Superior temporal gyrus (tissue), 1 donor: ENCODE measurements around the gene GNB1.
A peak's percentile ranks its signal among the peaks of the same experiment; 100 is the strongest.
"Not testable (repeated sequence)": the region's sequence is repeated elsewhere in the genome, so short reads cannot be mapped to it uniquely, and the experiment has no call there.

Experiments used
- DNase-seq: peaks from one replicate; pipeline ENCODE4 v3.0.0-alpha.2; 2016; ENCODE audit errors: extremely low spot score

Gene GNB1

DNA sequence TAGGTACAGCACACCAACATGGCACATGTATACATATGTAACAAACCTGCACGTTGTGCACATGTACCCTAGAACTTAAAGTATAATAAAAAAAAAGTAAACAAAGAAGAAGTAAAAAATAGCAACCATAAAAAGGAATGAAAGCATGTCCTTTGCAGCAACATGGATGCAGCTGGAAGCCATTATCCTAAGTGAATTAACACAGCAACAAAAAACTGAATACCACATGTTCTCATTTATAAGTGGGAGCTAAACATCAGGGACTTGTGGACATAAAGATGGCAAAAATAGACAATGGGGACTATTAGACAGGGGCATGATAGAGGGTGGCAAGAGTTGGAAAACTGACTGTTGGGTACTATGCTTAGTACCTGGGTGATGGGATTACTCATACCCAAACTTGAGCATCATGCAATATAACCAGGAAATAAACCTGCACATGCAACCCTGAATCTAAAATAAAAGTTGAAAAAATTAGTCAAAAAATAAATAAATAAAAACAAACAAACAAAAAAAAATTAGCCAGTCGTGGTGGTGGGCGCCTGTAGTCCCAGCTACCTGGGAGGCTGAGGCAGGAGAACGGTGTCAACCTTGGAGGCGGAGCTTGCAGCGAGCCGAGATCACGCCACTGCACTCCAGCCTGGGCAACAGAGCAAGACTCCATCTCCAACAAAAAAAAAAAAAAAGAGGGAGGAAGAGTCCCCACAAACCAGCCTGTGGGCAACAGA, 30.8 kb downstream of the GNB1 start:
- DNase-seq: not testable (repeated sequence)

GRCh38 chr1:1858382-1859086, 32.4 kb downstream of the GNB1 start:
- peak; percentile 74 for DNase-seq

GRCh38 chr1:1857096-1857703, 33.7 kb downstream of the GNB1 start:
- DNase-seq: no peak

GRCh38 chr1:1856161-1856560, 34.7 kb downstream of the GNB1 start:
- not testable (repeated sequence) for DNase-seq

- DNase-seq: no peak
Measured at GRCh38 chr1:1853593-1854257, 37.2 kb downstream of the GNB1 start.

DNA sequence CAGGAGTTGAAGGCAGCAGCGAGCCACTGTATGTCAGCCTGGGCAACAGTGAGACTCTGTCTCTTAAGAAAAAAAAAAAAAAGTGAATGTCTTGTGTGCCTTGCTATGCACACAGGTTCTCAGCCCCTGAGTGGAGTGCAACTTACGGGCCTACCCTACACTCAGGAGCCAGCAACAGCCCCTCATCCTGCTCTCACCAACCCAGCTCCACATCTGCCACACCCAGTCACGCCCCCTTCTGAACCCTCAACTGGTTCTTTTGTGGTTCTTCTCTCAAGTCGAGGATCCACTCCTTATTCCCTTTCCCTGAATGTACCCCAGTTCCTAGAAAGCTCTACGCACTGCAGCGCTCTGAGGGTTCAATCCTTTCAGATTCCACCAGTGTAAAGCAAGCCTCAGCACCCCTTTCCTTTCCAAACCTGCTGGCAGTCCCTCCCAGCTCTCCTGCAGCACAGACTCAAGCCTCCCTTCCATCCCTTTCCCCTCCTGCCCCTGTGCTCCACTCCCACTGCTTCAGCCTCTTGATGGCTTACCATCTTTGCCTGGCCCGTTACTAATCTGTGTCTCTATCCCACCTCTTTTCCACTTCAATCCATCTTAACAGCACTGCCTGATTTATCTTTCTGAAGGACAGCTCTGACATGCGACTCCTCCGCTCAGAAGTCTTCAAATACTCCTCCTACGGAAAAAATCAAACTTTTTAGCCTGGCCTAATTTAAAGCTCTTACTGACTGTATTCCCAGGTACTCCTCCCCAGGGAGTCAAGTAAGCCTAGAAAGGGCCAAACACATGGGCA, 38.1 kb downstream of the GNB1 start:
- no peak for DNase-seq

DNA sequence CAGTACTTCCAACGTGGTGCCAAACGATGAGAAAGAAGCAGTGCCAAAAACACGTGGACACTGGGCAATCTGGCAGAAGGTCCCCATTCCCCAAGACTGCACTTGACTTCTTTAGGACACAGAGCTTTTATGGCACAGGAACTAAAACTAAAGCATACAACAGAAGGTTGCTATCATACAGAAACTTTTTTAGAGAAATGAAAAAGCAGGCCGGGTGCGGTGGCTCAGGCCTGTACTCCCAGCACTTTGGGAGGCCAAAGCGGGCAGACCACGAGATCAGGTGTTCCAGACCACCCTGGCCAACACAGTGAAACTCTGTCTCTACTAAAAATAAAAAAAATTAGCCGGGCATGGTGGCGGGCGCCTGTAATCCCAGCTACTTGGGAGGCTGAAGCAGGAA, 43.0 kb downstream of the GNB1 start:
- DNase-seq: no peak

GRCh38 chr1:1847061-1847850, 43.6 kb downstream of the GNB1 start:
- DNase-seq: peak; percentile 51

DNA sequence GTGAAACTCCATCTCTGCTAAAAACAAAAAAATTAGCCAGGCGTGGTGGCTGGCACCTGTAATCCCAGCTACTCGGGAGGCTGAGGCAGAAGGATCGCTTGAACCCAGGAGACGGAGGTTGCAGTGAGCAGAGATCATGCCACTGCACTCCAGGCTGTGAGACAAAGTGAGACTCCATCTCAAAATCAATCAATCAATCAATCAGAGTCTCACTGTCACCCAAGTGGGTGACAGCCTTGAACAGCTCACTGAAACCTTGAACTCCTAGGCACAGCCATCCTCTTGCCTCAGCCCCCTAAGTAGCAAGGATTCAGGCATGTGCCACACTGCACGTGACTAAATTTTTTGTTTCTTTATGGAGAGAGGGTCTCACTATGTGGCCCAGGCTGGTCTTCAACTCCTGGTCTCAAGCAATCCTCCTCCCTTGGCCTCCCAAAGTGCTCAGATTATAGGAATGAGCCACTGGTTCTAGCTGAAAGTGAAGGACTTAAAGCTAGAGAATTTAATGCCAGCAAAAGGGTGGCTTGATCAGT, 44.4 kb downstream of the GNB1 start:
- DNase-seq: no peak

- no peak for DNase-seq
Measured at GRCh38 chr1:1842360-1843146, 48.3 kb downstream of the GNB1 start.

GRCh38 chr1:1841575-1841995, 49.3 kb downstream of the GNB1 start:
- DNase-seq: no peak

- DNase-seq: no peak
Measured at GRCh38 chr1:1839311-1839965, 51.4 kb downstream of the GNB1 start.

- DNase-seq: no peak
Measured at GRCh38 chr1:1836119-1836518, 54.8 kb downstream of the GNB1 start.

DNA sequence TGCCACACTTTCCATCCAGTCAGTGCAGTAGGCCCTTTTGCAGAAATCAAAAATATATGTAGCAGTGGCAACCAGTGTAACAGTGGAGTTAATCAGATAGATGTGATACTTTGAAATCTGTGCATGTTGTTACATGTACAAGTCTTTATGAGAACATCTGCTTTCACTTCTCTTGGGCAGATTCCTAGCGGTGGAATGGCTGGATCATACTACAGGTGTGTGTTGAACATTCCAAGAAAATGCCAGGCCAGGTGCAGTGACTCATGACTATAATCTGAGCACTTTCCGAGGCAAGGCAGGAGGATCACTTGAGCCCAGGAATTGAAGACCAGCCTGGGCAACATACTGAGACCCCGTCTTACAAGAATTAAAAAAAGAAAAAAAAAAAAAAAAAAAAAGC, 55.3 kb downstream of the GNB1 start:
- no peak for DNase-seq

- peak; percentile 57 for DNase-seq
Measured at GRCh38 chr1:1833916-1834325, 57.0 kb downstream of the GNB1 start.

- no peak for DNase-seq
Measured at GRCh38 chr1:1833456-1833855, 57.4 kb downstream of the GNB1 start.

DNA sequence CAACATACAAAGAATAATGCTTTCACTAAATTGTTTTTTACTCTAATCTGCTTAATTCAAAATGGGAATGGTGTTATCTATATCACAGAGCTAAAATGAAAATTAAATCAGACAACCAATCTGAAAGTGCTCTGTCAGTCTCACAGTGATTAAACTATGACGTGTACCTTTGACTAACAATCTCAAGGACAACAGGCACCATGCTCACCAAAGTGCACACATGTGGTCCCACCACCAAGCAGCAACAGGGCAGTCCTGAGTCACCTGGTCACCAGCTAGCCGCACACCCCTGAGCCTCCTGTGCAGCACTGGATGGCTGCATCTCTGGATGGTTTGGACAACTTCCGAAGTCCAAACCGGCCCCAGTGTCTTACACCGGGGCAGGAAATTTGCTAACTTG, 58.1 kb downstream of the GNB1 start:
- no peak for DNase-seq

DNA sequence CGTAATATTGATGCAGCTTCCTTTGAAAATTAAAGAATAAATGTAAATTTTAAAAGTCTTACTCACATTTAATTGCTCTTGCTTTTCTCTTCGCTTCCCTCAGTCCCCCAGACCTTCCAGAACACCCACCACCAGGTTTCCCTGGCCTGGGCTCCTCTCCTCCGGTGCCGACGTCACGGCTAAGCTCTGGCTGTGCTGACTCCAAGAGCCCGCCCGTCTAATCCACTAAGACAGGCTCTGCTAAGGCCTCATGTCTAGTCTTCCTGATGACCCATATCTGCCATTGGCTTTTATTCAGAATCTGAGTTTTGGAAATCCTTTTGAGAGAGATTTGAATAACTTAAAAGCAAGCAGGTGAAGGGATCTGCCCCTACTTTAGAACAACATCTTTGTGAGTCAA, 58.7 kb downstream of the GNB1 start:
- DNase-seq: no peak
